Hepatocyte (in vitro differentiated cells): ENCODE results near the gene TTLL12.

Experiments
- EZH2 ChIP-seq: fragments of 200-600 bp; sonication (generic); IDR thresholded peaks from 2 replicates; pipeline ENCODE4 v1.6.1; 2016; ENCODE audit warnings: antibody characterized with exemption, mild to moderate bottlenecking, borderline replicate concordance
- EZH2phosphoT487 ChIP-seq: fragments of 200-600 bp; sonication (generic); IDR thresholded peaks from one replicate; pipeline ENCODE4 v1.6.1; 2018; ENCODE audit warnings: antibody characterized with exemption, mild to moderate bottlenecking, low read depth, moderate library complexity; ENCODE audit not compliant: unreplicated experiment, severe bottlenecking

DNA sequence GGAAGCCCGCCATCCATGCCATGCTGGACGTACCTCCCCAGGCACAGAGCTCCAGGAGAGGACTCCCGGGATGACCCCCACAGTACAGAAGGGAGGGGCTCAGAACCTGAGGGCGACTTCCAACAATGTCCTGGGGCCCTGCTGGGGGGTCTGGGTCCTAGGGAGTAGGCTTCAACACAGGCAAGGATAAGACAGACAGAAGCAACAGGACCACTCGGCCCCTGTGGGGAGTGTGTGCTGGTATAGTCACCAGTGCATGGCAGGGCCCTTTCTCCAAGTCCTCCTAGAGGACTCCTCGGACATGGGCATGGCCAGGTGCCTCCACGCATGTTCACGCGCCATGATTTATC lies 16.8 kb downstream of the TTLL12 start:
- TF ChIP-seq EZH2phosphoT487 (no peak), EZH2 (no peak)
